GM18517 (cell line): ENCODE results near the gene NDUFC2.
"Not testable (repeated sequence)": the region's sequence is repeated elsewhere in the genome, so short reads cannot be mapped to it uniquely, and the experiment has no call there.

Experiments
- ATAC-seq: cut with Tn5 transposase; IDR thresholded peaks from one replicate; pipeline ENCODE4 v1.9.1; 2021; ENCODE audit warnings: mild to moderate bottlenecking, moderate library complexity; ENCODE audit not compliant: unreplicated experiment

Gene NDUFC2

DNA sequence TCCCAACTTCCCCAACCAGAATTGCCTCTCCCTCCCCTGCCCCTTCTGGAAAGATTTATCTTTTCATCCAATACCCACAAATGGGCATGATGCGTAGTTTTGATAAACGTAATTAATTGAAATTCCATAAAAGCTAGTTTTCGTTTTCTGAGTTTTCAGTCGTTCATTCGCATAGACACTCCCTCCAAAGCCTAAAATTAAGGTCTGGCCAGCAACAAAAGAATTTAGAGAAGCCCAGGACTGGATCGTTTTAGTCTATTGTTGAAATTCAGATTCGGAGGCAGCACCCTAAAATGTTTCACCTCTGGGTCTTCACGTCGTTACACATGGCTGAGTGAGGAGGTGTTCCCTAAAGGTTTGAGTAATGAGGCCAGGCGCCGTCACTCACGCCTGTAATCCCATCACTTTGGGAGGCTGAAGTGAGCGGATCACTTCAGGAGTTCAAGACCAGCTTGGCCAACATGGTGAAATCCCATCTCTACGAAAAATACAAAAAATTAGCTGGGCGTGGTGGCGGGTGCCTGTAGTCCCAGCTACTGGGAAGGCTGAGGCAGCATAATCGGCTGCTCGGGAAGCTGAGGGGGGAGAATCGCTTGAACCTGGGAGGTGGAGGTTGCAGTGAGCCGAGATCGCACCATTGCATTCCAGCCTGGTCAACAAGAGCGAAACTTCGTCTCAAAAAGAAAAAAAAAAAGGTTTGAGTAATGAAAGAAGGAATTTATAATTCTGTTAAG, 589 bp upstream of the NDUFC2 start:
- no peak for ATAC-seq

- no peak for ATAC-seq
Measured at GRCh38 chr11:78078218-78079167, 1.2 kb downstream of the NDUFC2 start.

- not testable (repeated sequence) for ATAC-seq
Measured at GRCh38 chr11:78077592-78077991, 2.1 kb downstream of the NDUFC2 start.

DNA sequence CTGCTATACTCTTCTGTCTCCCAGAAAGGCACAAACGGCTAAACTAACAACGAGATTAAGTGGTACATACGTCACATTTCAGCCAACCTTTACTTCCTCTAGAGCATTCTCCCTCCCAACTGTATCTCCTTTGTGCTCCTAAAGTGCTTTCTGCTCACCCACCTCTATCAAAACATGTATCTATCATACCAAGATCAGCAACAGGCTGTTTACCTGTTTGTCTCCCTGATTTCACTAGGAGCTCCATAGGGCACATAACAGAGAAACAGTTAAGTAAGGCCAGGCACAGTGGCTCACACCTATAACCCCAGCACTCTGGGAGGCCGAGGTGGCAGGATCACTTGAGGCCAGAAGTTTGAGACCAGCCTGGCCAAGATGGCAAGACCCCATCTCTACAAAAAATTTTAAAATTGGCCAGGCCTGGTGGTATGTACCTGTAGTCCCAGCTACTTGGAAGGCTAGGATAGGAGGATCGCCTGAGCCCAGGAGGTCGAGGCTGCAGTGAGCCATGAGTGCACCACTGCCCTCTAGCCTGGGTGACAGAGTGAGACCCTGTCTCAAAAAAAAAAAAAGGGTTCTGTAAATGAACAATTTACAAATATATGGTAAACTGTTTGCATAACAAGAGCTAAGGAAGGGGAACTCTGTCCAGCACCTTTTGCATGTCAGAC, 2.8 kb downstream of the NDUFC2 start:
- ATAC-seq: no peak

GRCh38 chr11:78074756-78075155, 4.9 kb downstream of the NDUFC2 start:
- ATAC-seq: no peak

DNA sequence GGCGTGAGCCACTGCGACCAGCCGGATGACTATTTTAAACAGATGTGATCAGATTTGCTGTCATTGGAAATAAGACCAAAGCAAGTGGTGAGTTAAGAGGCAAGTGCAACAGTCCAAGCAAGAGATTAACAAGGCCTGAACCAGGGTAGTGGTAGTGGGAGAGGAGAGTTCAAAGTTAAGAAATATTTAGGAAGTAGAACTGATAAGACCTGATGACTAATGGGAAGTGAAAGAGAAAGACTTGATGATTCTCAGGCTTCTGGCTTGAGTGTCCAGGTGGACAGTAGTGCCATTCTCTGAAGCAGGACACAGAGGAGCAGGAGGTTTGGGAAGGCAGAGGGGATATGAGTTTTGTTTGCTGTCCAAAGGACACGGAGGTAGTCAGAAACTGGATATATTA, 7.2 kb downstream of the NDUFC2 start:
- no peak for ATAC-seq

DNA sequence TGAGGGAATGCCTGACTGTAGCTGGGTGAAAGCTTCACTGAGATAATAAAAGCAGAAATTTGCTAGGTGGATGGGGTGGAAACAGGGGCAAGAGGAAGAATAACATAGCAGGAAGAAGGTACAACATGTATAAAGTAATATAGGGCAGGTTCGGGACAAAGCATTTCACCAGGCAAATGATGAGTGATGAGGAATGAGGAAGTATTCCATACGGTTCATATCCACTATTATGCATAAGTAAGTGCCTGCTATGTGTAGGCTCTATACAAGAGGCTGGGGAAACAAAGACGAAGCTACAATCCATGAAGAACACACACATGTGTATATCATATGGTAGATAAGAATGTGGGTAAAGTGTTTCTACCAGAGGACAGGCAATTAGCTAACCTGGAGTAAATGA, 7.9 kb downstream of the NDUFC2 start:
- ATAC-seq: no peak

DNA sequence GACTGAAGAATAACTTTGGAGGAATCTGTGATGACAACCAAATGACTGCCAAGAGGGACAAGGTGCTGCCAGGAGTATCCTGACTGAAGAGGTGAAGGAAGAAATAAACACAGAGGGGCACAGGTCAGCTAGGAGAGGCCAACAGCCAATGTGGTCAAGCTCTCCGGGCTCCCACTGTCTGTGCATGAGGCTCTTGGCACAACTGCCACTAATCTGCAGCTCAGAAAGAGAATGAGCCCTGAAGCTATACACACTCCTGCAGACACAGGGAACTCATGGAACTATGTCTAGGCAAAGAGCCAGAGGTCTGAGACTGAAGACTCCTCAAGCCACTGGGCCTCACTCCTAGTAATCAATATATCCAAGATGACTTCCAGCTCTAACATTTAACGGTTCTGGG, 9.0 kb downstream of the NDUFC2 start:
- no peak for ATAC-seq

GRCh38 chr11:78069465-78069864, 10.2 kb downstream of the NDUFC2 start:
- no peak for ATAC-seq

DNA sequence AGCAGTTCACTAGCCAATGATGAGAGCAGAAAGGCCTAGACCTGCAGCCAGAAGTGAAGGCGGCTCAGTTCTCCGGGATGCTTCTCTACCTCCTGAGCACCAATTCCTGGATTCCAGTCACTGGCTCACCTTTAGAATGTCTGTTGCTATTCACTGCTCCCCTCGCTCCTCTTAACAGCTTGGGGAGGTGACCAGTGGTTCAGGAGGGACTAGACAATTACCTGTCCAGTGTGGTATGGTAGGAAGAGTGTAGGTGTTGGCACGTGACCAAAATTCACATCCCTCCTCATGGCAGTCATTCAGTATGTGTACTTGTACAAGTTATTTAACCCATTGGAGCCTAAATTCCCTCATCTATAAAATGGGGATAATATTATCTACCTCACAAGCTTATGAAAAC, 12.0 kb downstream of the NDUFC2 start:
- ATAC-seq: no peak

DNA sequence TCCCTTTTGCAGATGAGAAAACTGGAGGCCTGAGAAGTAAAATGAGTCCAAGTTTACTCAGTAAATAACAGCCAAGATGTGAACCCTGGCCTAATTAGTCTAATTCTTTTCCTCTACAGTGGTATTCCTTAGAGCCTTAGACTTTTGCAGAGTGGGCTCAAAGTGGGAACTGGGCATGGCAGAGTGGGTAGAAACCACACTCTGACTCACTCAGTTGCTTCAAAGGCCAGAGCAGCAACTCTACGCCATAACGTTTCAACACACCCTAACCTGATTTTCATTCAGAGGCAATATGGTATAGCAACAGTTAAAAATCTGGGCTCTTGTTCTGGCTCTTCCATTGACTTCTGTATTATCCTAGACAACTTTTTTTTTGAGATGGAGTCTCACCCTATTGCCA, 13.2 kb downstream of the NDUFC2 start:
- no peak for ATAC-seq

DNA sequence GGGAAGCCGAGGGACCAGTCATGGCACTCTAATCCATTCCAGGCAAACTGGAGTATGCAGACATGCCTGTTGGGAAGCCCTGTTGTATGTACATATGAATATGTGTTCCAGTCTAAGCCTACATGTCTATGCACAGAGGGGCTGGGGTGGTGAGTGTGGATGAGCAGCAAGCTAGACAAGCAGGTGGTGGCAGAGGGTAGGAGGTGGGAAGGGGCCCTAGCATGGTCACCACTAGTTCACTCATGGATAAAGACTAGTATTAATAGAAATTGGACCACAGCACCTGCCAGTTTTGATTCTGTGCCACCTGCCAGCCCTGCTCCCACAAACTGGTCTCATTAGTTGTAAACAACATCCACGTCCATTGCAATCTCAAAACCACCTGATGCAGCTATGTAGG, 14.5 kb downstream of the NDUFC2 start:
- no peak for ATAC-seq

DNA sequence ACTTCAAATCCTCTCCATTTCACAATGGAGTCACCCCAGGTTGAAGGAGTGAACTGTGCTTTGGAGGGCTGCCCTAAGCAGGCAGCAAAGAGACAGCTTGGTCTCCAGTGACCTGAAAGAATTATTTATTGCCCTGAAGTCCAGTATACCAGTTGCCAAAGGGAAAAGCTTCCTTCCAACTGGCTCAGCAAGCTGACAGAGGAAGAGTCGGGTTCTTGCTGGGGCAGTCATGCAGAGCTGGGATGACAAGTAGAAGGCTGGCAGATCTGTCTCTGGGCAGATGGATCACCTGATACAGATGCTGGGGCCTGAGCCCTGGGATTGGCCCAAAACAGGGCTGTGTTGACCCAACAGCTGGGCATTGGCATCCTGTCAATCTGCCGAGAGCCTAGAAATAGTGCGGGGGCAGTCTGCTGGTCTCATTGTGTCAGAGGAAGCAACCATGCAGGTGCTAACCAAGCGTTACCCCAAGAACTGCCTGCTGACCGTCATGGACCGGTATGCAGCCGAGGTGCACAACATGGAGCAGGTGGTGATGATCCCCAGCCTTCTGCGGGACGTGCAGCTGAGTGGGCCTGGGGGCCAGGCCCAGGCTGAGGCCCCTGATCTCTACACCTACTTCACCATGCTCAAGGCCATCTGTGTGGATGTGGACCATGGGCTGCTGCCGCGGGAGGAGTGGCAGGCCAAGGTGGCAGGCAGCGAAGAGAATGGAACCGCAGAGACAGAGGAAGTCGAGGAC, 16.1 kb downstream of the NDUFC2 start, which contains the start of gene THRSP:
THRSP (plus strand) TSS at position 422 of the 742 bp plus-strand sequence; CDS start at position 443, 21 bp downstream.
- no peak for ATAC-seq

- ATAC-seq: no peak
Measured at GRCh38 chr11:78062671-78063070, 17.0 kb downstream of the NDUFC2 start.

DNA sequence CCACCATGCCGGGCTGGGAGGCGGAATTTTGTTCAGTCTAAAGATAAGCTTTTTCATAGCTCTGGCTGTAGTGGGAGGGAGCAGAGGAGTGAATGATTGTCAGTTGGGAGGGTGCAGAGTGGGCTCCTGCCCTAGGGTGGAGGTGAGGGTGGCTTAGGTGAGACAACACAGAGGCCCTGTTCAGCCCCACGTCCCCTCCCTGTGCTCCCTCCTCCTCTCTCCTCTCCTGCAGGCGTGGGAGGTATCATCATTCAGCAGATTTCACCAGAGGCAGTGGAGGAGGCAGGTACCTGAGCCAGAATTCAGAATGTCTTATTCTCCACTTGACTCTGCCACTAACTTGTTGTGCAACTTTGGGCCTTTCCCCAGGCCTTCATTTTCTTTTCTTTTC, 17.7 kb downstream of the NDUFC2 start:
- ATAC-seq: no peak

GRCh38 chr11:78061088-78061920, 18.4 kb downstream of the NDUFC2 start:
- no peak for ATAC-seq

GRCh38 chr11:78060533-78060932, 19.1 kb downstream of the NDUFC2 start:
- no peak for ATAC-seq

- ATAC-seq: not testable (repeated sequence)
Measured at GRCh38 chr11:78059749-78060328, 19.8 kb downstream of the NDUFC2 start.

DNA sequence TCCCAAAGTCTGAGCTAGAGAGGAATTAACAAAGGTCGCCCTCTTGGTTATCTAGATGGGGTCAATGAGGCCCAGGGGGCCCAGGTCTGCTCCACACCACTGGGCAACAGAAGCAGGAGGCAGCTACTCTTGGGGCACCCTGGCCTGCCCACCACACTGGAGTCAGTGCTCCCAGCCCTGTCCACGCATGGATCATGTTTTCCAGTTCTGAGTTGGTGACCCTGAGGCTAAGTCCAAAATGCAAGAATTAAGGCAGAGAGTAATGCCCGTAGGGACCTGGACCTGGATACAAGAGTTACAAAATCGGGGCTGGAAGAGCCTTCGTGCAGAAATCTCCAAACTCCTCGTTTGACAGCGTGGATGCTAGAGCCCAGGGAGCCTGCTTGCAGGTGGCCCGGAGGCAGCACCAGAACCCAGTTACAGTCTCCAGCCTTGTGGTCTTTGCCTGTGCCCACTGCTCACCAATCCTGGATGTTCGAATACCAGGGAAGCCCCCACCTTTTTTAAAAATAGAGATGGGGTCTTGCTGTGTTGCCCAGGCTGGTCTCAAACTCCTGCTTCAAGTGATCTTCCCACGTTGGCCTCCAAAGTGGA, 22.1 kb downstream of the NDUFC2 start:
- no peak for ATAC-seq
